GM12891 (cell line): ENCODE measurements around the gene HERPUD2.

Source experiments
- POLR2A ChIP-seq: IDR thresholded peaks from 2 replicates; pipeline ENCODE4 v1.6.1; 2011; ENCODE audit warnings: low read depth, low read length, control low read depth
- POLR2AphosphoS5 ChIP-seq: IDR thresholded peaks from 2 replicates; pipeline ENCODE4 v1.6.1; 2011; ENCODE audit warnings: low read depth, low read length, control low read depth
- SPI1 ChIP-seq: IDR thresholded peaks from 2 replicates; pipeline ENCODE4 v1.6.1; 2011; ENCODE audit warnings: low read depth, low read length, control low read depth
- TAF1 ChIP-seq: IDR thresholded peaks from 2 replicates; pipeline ENCODE4 v1.6.1; 2011; ENCODE audit warnings: low read depth, low read length, control low read depth

- TF ChIP-seq POLR2A (no peak), POLR2AphosphoS5 (no peak), SPI1 (no peak), TAF1 (no peak)
These were observed 12.5 kb upstream of the HERPUD2 start for GRCh38 chr7:35707422-35707821.
